Breast epithelium (tissue), 3 donors: ENCODE data around the gene GANAB.

Experiments used
- CTCF ChIP-seq, 3 donors: fragments of 450-650 bp; IDR thresholded peaks; one replicate each; pipeline ENCODE4 v1.5.1; 2016 to 2017; ENCODE audit warnings: antibody characterized with exemption in 3 of 3, mild to moderate bottlenecking in 3 of 3, moderate library complexity in 3 of 3
- POLR2A ChIP-seq: fragments of 450-650 bp; IDR thresholded peaks from one replicate; pipeline ENCODE4 v1.6.1; 2016; ENCODE audit warnings: antibody characterized with exemption, mild to moderate bottlenecking, moderate library complexity
- POLR2AphosphoS5 ChIP-seq, 3 donors: sonication (generic); formaldehyde crosslinking; IDR thresholded peaks; one replicate each; pipeline ENCODE4 v1.6.1; 2017; ENCODE audit warnings: antibody characterized with exemption in 3 of 3

DNA sequence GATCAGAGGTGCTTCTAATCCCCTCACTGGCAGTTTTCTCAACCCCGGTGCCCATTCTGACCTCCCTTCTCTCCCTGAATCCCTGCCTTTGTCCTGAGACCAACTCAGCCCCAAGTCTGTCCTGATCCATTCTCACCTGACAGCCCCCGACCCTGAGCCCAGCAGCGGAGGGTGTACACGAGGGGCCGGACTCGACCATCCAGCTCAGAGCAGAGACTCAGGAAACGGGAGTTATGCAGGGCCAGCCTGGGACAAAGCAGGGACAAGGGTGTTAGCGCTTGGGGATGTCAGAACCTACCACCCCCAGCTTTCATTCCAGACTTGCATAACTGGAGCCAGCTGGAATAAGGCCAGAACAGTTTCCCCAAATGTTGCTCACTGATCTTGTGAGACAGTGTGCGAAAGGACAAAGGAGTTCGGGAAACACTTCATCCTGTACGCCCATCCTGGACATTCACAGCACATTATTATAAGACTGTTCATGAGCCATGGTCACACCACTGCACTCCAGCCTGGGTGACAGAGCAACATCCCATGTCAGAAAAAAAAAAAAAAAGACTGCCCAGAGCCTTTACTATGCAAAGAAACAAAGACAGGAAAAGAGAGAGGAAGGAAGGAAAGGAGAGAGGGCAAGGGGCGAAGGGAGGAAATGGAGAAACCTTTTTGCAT is 69.2 kb downstream of the GANAB start:
- TF ChIP-seq CTCF (IDR thresholded peaks at IDR 0.05) (no peak), POLR2AphosphoS5 (IDR thresholded peaks at IDR 0.05) (no peak), POLR2A (no peak)
